Mammary epithelial cell (primary cell): Measurements from ENCODE around the gene NR2C2.

Experiments
- CTCF ChIP-seq, 2 donors: IDR thresholded peaks in 1 of 2; conservative IDR thresholded peaks in 1 of 2; 2 replicates each; pipeline ENCODE4 v1.5.1; 2011 to 2012; ENCODE audit warnings: inconsistent platforms in 2 of 2, low read length in 2 of 2, mild to moderate bottlenecking in 2 of 2, control low read depth in 1 of 2, low read depth in 1 of 2; ENCODE audit not compliant: insufficient read depth in 1 of 2; ENCODE audit errors: extremely low read depth in 1 of 2
- EZH2 ChIP-seq: IDR thresholded peaks from 2 replicates; pipeline ENCODE4 v1.6.1; 2012; ENCODE audit warnings: low read length, inconsistent platforms, borderline replicate concordance

- TF ChIP-seq EZH2: no peak
- TF ChIP-seq CTCF (conservative IDR thresholded peaks at IDR 0.05 in 1 of 2, IDR thresholded peaks at IDR 0.05 in 1 of 2; ENCODE audit: extremely low read depth in 1 of 2, insufficient read depth in 1 of 2, low read depth in 1 of 2, low read length in 2 of 2): no peak
Measured at GRCh38 chr3:15081960-15082664, 134.7 kb downstream of the NR2C2 start.
